ENCODE measurements around the gene ELP4. TPM values are rescaled to one million over a fixed set of nuclear protein-coding genes. Genes with fewer than 3 reads are reported as not detected.

ELP4 gene
- total and polyA plus RNA-seq, 2 donors (not counting 1 experiment from before 2014, with no cell fraction given) = 7.1 to 31.3 TPM

DNA sequence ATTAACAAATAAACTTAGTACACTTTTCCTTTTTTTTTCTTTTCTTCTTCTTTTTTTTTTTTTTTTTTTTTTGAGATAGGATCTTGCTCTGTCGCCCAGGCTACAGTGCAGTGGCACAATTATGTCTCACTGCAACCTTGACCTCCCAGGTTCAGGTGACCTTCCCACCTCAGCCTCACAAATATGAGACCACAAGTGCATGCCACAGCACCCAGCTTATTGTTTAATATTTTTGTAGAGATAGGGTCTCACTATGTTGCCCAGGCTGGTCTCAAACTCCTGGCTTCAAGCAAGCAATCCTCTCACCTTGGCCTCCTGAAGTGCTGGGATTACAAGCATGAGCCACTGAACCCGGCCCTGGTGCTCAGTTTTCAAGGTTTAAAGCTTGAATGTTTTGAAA, 88.9 kb downstream of the ELP4 start:
- TF ChIP-seq CTCF (IDR thresholded peaks at IDR 0.05) (no peak), EZH2 (IDR thresholded peaks at IDR 0.05; ENCODE audit: borderline replicate concordance, insufficient read depth, low read depth, low read length, poor library complexity, severe bottlenecking) (no peak)
- Mint-ChIP-seq H3K27ac (no peak overlapping the region), H3K9me3 (ENCODE audit: insufficient read depth) (no peaks in the 10 kb centered on the region), H3K4me1 (no peaks in the 10 kb centered on the region), H3K4me3 (no peak overlapping the region), H3K27me3 (no peaks in the 10 kb centered on the region)
- ChIA-PET POLR2A (no interaction called here), CTCF (no interaction called here)
- DNase-seq = no peak
- no peak for ATAC-seq (ENCODE audit: low read depth)
- no peaks in the 10 kb centered on the region for H3K4me1 ChIP-seq (ENCODE audit: control insufficient read depth in 2 of 2, insufficient read depth in 2 of 2, low read length in 2 of 2)
- H3K79me2 ChIP-seq (ENCODE audit: control insufficient read depth, insufficient read depth, low read length) = no peaks in the 10 kb centered on the region
- peaks cover 0 to 1% (median 0%) of the 10 kb centered on the region in 3 donors for H3K9me3 ChIP-seq (ENCODE audit: control extremely low read depth in 1 of 3, control insufficient read depth in 2 of 3, insufficient read depth in 1 of 3, low read length in 2 of 3)
- no peak overlapping the region for H3K27ac ChIP-seq (ENCODE audit: low read length in 2 of 2)
- no peak overlapping the region for H2AFZ ChIP-seq (ENCODE audit: insufficient read depth, low read depth, low read length, poor library complexity, severe bottlenecking)
- H3K4me3 ChIP-seq (ENCODE audit: control extremely low read depth in 1 of 5, extremely low read depth in 1 of 5, insufficient read depth in 1 of 5, low read depth in 2 of 5, low read length in 4 of 5) = no peak overlapping the region
- H3K9ac ChIP-seq (ENCODE audit: low read length) = no peak overlapping the region
- intact Hi-C loops (cut with micrococcal nuclease) = no loop called here
- no peaks in the 10 kb centered on the region for H4K20me1 ChIP-seq (ENCODE audit: control insufficient read depth, insufficient read depth, low read length, poor library complexity, severe bottlenecking)
- H3K4me2 ChIP-seq (replicated peaks; ENCODE audit: low read depth, low read length, poor library complexity, severe bottlenecking) = no peak overlapping the region
- WGBS (ENCODE audit: insufficient coverage) = no CpG with 5 or more reads among the region's 2 CpGs
- no peaks in the 10 kb centered on the region for H3K27me3 ChIP-seq (replicated peaks in 1 of 4; ENCODE audit: control extremely low read depth in 1 of 4, control insufficient read depth in 3 of 4, insufficient read depth in 4 of 4, low read length in 3 of 4)
- peaks cover 1 to 9% of the 10 kb centered on the region in 2 experiments for H3K36me3 ChIP-seq (replicated peaks in 1 of 2; ENCODE audit: control extremely low read depth in 1 of 2, control insufficient read depth in 1 of 2, extremely low read depth in 1 of 2, insufficient read depth in 2 of 2, low read length in 1 of 2)

DNA sequence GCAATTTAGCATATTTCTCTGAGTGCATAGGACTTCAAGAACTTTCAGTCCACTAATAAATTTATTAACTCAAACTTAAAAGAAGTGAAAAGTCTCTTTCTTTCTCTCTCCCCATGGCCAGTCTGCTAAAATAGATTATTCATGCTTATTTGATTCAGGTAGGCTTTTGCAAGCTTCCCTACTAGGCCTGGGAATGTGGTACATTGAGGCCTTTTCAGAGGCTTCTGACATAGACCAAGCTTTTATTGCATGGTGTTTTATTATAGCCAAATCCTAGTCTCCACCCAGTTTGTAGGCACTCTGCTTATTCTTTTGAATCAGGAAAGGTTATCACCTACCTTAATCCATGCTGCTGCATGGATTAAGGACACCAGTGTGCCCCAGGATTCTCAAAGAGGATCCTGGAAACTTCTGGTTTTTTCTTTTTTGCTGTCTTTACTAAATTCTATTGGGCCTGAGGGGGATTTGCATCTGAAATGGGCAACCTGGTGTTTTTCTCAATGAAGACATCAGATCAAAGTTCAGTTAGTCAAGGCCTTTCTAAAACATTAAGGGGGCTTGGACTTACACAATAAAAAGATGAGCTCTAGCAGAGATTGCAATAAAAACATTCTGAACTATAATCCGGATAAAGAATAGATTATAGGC, 92.2 kb downstream of the ELP4 start:
- H3K27ac Mint-ChIP-seq = no peak overlapping the region
- TF ChIP-seq EZH2 (IDR thresholded peaks at IDR 0.05; ENCODE audit: borderline replicate concordance, insufficient read depth, low read depth, low read length, poor library complexity, severe bottlenecking) = no peak
- TF ChIP-seq CTCF (IDR thresholded peaks at IDR 0.05) = no peak
- H3K79me2 ChIP-seq (ENCODE audit: control insufficient read depth, insufficient read depth, low read length) = no peaks in the 10 kb centered on the region
- ChIA-PET POLR2A (no interaction called here), CTCF (no interaction called here)
- DNase-seq (no peak), ATAC-seq (ENCODE audit: low read depth) (no peak)
- H3K9me3 Mint-ChIP-seq (ENCODE audit: insufficient read depth) = no peaks in the 10 kb centered on the region
- no peaks in the 10 kb centered on the region for H3K27me3 Mint-ChIP-seq
- H3K4me3 ChIP-seq (ENCODE audit: control extremely low read depth in 1 of 5, extremely low read depth in 1 of 5, insufficient read depth in 1 of 5, low read depth in 2 of 5, low read length in 4 of 5) = no peak overlapping the region
- intact Hi-C loops (cut with micrococcal nuclease) = no loop called here
- no peak overlapping the region for H2AFZ ChIP-seq (ENCODE audit: insufficient read depth, low read depth, low read length, poor library complexity, severe bottlenecking)
- no peaks in the 10 kb centered on the region for H4K20me1 ChIP-seq (ENCODE audit: control insufficient read depth, insufficient read depth, low read length, poor library complexity, severe bottlenecking)
- H3K9ac ChIP-seq (ENCODE audit: low read length) = no peak overlapping the region
- no peaks in the 10 kb centered on the region for H3K4me1 Mint-ChIP-seq
- no peaks in the 10 kb centered on the region for H3K4me1 ChIP-seq (ENCODE audit: control insufficient read depth in 2 of 2, insufficient read depth in 2 of 2, low read length in 2 of 2)
- peaks cover 1 to 6% of the 10 kb centered on the region in 2 experiments for H3K36me3 ChIP-seq (replicated peaks in 1 of 2; ENCODE audit: control extremely low read depth in 1 of 2, control insufficient read depth in 1 of 2, extremely low read depth in 1 of 2, insufficient read depth in 2 of 2, low read length in 1 of 2)
- H3K9me3 ChIP-seq (ENCODE audit: control extremely low read depth in 1 of 3, control insufficient read depth in 2 of 3, insufficient read depth in 1 of 3, low read length in 2 of 3) = peaks cover 0 to 1% (median 0%) of the 10 kb centered on the region in 3 donors
- no peak overlapping the region for H3K27ac ChIP-seq (ENCODE audit: low read length in 2 of 2)
- WGBS (ENCODE audit: insufficient coverage) = no CpG with 5 or more reads among the region's 1 CpG
- H3K4me3 Mint-ChIP-seq = no peak overlapping the region
- H3K4me2 ChIP-seq (replicated peaks; ENCODE audit: low read depth, low read length, poor library complexity, severe bottlenecking) = no peak overlapping the region
- no peaks in the 10 kb centered on the region for H3K27me3 ChIP-seq (replicated peaks in 1 of 4; ENCODE audit: control extremely low read depth in 1 of 4, control insufficient read depth in 3 of 4, insufficient read depth in 4 of 4, low read length in 3 of 4)

All from B cell (primary cell).